GM21381 (cell line): Measurements from ENCODE around the gene TRIM40.

Experiments
- ATAC-seq: cut with Tn5 transposase; IDR thresholded peaks from one replicate; pipeline ENCODE4 v1.9.1; 2021; ENCODE audit warnings: mild to moderate bottlenecking, moderate library complexity; ENCODE audit not compliant: unreplicated experiment

The TRIM40 gene

DNA sequence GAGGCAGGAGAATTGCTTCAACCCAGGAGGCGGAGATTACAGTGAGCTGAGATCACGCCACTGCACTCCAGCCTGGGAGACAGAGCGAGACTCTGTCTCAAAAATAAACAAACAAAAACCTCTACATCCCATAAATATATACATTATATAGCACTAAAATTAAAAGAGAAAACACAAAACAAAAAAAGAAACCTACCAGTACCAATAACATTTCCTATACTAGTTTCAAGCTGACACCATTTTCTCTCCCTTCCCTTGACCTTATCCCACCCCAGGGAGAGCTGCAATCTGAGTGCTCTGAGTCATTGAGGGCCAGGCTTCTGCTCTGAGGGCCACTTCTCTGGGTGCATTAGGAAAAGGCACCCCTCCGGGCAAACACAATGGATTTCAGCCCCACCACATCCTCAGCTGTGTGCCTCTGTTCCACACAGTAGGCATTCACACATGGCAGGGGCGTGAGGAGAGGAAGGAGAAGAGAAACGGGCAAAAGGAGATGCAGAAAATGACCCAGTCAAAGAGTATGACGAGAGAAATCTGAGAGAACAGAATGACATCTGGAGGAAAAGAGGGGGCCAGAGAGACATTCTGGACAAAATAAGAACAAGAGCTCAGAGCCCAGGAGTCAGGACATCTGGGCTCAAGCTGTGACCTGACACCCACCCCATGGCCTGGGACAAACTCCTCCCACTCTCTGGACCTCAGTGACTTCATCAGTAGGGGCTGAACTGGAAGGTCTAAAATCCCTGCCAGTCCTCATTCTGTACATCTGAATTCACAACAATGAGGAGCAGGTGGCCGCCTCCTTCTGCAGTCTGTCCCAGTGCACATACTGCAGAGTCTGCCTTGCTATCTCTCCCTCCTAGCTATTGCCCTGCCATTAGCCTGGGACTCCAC, 59.1 kb downstream of the TRIM40 start:
- no peak for ATAC-seq

GRCh38 chr6:30195951-30196350, 60.0 kb downstream of the TRIM40 start:
- ATAC-seq = no peak

GRCh38 chr6:30196376-30196775, 60.4 kb downstream of the TRIM40 start:
- no peak for ATAC-seq
